GM12875 (cell line): Measurements from ENCODE around the gene HACD2.

Source experiments
- H3K4me3 ChIP-seq: one replicate; pipeline ENCODE4 v1.5.1; 2011; ENCODE audit warnings: low read depth, low read length, control low read depth
- TF ChIP-seq, protein P1 (sequence below): IDR thresholded peaks from 2 replicates; pipeline ENCODE4 v1.5.1; 2011; ENCODE audit warnings: low read depth, mild to moderate bottlenecking, control low read depth, inconsistent platforms, low read length, moderate library complexity, borderline replicate concordance; ENCODE audit not compliant: insufficient read depth

HACD2 gene

DNA sequence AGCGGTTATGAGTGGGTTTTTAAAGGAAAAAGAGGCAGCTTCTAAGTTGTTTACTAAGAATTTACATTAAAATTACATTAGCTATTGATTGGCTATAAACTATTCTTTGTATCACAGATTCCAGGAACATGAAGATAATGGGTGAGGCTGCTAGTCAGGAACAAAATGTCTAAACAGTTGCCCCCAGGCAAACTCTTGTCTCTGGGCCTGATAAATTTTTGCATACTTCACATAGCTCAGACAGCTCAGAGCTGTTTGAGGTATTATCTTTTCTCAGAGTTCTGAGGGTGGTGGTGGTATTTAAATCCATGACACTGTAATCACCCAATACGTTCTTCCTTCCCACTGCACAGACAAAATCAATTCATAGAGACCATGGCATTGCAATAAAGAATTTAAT, 2.1 kb upstream of the HACD2 start:
- TF ChIP-seq, protein P1, sequence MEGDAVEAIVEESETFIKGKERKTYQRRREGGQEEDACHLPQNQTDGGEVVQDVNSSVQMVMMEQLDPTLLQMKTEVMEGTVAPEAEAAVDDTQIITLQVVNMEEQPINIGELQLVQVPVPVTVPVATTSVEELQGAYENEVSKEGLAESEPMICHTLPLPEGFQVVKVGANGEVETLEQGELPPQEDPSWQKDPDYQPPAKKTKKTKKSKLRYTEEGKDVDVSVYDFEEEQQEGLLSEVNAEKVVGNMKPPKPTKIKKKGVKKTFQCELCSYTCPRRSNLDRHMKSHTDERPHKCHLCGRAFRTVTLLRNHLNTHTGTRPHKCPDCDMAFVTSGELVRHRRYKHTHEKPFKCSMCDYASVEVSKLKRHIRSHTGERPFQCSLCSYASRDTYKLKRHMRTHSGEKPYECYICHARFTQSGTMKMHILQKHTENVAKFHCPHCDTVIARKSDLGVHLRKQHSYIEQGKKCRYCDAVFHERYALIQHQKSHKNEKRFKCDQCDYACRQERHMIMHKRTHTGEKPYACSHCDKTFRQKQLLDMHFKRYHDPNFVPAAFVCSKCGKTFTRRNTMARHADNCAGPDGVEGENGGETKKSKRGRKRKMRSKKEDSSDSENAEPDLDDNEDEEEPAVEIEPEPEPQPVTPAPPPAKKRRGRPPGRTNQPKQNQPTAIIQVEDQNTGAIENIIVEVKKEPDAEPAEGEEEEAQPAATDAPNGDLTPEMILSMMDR = no peak
- H3K4me3 ChIP-seq = no peak overlapping the region

DNA sequence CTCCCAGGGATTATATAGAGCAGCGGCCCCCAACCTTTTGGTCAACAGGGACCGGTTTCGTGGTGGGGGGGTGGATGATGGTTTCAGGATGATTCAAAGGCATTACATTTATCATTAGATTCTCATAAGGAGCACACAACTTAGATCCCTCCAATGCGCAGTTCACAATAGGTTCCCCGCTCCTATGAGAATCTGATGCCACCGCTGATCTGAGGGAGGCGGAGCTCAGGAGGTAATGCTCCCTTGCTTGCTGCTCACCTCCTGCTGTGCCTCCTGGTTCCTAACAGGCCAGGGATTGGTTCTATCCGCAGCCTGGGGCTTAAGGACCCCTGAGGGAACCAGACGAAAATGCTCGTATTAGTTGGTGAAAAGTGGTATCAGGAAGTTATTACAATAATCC, 1.3 kb upstream of the HACD2 start:
- TF ChIP-seq, protein P1 = no peak
- H3K4me3 ChIP-seq = peak overlapping the region; percentile 83

DNA sequence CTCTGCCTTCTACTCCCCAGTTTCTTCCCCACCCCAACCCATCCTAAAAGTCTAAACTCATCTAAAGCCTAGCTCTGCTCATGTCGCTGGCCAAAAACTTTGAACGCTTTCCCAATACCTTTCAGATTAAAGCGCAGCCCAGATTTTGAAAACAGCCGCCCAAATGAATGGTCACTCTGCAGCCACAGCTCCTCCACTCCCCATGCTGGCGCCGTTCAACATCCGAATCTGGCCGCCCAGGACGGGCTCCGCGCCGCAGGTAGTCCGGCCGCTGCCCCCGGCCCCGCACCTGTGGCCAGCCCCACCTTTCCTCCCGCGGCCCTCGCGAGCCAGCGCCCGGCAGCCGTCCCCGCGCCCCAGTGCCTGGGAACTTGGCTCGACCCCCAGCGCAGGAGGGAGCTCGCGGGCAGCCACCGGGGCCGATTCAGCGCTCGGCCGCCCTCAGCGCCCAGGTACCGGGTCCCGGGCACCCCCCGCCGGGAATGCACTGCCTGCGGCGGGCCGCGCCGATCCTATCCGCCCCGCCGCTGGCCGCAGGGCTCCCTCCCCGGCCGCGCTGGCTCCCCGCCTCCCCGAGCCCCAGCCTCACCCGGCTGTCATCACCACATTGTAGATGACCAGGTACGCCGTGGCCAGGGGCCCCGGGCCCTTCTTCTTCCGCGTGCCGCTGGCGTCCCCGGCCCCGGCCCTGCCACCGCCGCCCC, 417 bp downstream of the HACD2 start:
- TF ChIP-seq, protein P1 = 0 out of 2 replicates have a peak, but pooled peaks have one; percentile 15
- peak overlapping the region; percentile 83 for H3K4me3 ChIP-seq

DNA sequence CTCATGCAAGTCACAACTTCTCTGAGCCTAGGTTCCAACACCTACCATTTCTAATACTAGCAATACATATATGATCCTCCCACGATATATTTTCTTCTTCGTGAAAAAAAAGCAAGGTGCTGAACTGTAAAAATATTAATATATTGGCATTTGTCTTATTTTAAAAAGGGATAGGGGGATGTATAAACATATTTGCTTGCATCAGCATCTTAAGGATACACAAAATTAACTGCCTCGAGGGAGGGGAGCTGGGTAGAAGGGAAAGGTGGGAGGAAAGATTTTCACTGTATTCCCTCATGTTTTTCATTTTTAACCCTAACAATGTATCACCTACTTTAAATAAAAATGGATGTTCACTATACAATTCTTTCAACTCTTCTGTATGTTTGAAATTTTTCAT, 1.3 kb downstream of the HACD2 start:
- TF ChIP-seq, protein P1 = no peak
- peak overlapping the region; percentile 83 for H3K4me3 ChIP-seq

DNA sequence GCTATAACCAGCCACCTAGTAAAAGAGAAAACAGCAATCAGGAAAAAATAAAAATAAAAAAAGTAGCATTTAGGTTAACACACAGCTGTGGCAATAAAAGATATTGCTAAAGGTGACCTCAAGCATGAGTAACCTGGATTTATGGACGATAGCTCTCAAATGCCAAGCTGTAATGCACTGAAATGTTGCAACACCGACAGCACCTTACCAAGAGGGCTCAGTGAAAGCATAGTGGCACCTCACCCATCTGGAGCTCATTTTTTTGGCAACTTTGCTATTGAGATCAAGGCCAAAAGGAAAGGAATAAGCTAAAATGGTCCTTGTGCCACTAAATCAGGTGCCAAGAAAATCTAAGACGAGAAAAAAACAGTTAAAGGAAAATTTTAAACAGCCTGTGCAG, 2.5 kb downstream of the HACD2 start:
- no peak overlapping the region for H3K4me3 ChIP-seq
- TF ChIP-seq, protein P1 = no peak

DNA sequence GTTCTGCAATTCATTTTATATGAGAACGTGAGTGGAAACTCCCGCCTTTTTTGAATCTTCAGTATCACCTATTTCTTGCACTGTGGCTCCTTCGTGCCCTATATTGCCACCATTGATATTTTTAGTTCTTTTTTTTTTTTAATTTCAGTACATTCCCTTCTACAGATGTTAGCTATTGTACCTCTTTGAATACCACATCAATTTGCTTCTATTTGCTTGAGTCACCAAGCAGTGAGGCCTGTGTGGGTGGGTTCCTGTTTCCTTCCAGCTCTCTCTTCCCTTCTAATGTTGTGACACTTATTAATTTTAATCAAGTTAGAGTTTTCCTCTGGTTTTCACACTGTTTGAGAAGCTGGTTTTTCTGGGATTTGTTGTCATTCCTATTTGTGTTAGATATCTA, 8.7 kb downstream of the HACD2 start:
- no peak overlapping the region for H3K4me3 ChIP-seq
- TF ChIP-seq, protein P1 = no peak

DNA sequence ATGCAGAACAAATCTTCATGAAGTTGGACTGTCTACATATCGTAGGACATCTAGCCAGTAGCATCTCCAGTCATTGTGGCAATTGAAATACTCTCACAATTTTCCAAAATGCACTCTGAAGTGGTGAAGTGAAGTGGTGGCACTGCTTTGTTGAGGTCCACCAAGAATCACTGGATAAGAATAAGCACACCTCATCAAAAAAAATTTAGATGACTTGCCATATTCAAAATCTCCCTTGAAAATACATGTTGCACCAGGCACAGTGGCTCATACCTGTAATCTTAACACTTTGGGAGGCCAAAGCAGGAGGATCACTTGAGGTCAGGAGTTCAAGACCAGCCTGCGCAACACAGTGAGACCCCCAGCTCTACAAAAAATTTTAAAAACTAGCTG, 12.9 kb downstream of the HACD2 start:
- TF ChIP-seq, protein P1 = no peak
- H3K4me3 ChIP-seq = no peak overlapping the region
